ENCODE data around the gene KIF6.

The KIF6 gene

DNA sequence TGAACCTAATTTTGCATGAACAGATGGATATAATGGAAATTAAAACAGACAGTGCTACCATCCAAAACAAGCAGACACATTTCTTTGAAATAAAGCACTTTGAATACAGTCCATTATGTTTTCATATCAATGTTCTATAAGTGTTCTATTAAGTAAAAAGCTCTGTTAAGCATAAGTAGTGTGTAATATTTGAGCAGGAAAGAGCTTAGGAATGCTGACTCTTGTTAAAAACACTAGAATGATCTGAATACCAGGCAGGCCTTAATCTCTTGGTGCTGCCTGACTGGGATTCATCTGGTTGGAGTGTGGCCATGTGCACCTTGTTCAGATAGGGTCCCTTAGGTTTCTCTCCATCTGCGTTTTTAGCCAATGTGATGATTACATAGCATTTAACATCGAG, 130.9 kb downstream of the KIF6 start:
- H3K27me3 ChIP-seq (ENCODE audit: insufficient read depth, low read length) = no peaks in the 10 kb centered on the region
- no peak overlapping the region for H2AFZ ChIP-seq (ENCODE audit: low read length, unreplicated experiment)
- no peak overlapping the region for H3K4me3 ChIP-seq (ENCODE audit: low read depth, low read length)
- no peak overlapping the region for H3K27ac ChIP-seq (ENCODE audit: low read depth, low read length)
- no peaks in the 10 kb centered on the region for H3K4me1 ChIP-seq (ENCODE audit: control insufficient read depth, insufficient read depth, low read length, unreplicated experiment)
- H3K79me2 ChIP-seq (ENCODE audit: control insufficient read depth, insufficient read depth, low read length, unreplicated experiment) = no peaks in the 10 kb centered on the region
- H3K36me3 ChIP-seq (ENCODE audit: insufficient read depth, low read length) = no peaks in the 10 kb centered on the region

DNA sequence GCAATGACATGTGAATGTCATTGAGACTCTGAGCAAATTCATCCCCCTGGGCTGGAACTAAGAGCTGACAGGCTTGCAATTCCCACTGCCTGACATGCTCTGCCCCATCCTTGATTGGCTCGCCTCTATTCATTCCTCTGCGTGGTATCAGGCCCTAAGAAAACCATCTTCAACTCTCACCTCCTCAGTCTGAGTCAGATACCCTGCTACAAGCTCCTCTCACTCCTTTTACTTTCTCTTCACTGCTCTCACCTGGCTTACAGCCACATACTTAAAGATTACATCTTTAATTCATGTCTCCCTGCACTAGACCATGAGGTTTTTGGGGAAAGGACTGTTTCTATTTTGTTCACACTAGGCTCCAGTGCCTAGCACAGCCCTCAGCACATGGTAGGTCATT, 131.6 kb downstream of the KIF6 start:
- H3K79me2 ChIP-seq (ENCODE audit: control insufficient read depth, insufficient read depth, low read length, unreplicated experiment) = no peaks in the 10 kb centered on the region
- no peak overlapping the region for H3K4me3 ChIP-seq (ENCODE audit: low read depth, low read length)

GRCh38 chr6:39590871-39591393, 134.3 kb downstream of the KIF6 start:
- no peak overlapping the region for H2AFZ ChIP-seq (ENCODE audit: low read length, unreplicated experiment)
- no peaks in the 10 kb centered on the region for H3K4me1 ChIP-seq (ENCODE audit: control insufficient read depth, insufficient read depth, low read length, unreplicated experiment)

More for the DNA sequence above, 131.6 kb downstream of the KIF6 start:
- Histone ChIP-seq H3K4me1 (ENCODE audit: control insufficient read depth, insufficient read depth, low read length, unreplicated experiment) (no peaks in the 10 kb centered on the region), H3K36me3 (ENCODE audit: insufficient read depth, low read length) (no peaks in the 10 kb centered on the region), H2AFZ (ENCODE audit: low read length, unreplicated experiment) (no peak overlapping the region), H3K27me3 (ENCODE audit: insufficient read depth, low read length) (no peaks in the 10 kb centered on the region), H3K27ac (ENCODE audit: low read depth, low read length) (no peak overlapping the region)

GRCh38 chr6:39587080-39587479, 138.1 kb downstream of the KIF6 start:
- Histone ChIP-seq H2AFZ (ENCODE audit: low read length, unreplicated experiment) (no peak overlapping the region), H3K27ac (ENCODE audit: low read depth, low read length) (no peak overlapping the region), H3K4me3 (ENCODE audit: low read depth, low read length) (no peak overlapping the region), H3K4me1 (ENCODE audit: control insufficient read depth, insufficient read depth, low read length, unreplicated experiment) (no peaks in the 10 kb centered on the region), H3K36me3 (ENCODE audit: insufficient read depth, low read length) (no peaks in the 10 kb centered on the region), H3K79me2 (ENCODE audit: control insufficient read depth, insufficient read depth, low read length, unreplicated experiment) (no peaks in the 10 kb centered on the region), H3K27me3 (ENCODE audit: insufficient read depth, low read length) (no peaks in the 10 kb centered on the region)

More at GRCh38 chr6:39590871-39591393, 134.3 kb downstream of the KIF6 start:
- Histone ChIP-seq H3K27me3 (ENCODE audit: insufficient read depth, low read length) (no peaks in the 10 kb centered on the region), H3K27ac (ENCODE audit: low read depth, low read length) (no peak overlapping the region), H3K4me3 (ENCODE audit: low read depth, low read length) (no peak overlapping the region), H3K79me2 (ENCODE audit: control insufficient read depth, insufficient read depth, low read length, unreplicated experiment) (no peaks in the 10 kb centered on the region), H3K36me3 (ENCODE audit: insufficient read depth, low read length) (no peaks in the 10 kb centered on the region)

GRCh38 chr6:39585641-39586040, 139.6 kb downstream of the KIF6 start:
- no peaks in the 10 kb centered on the region for H3K27me3 ChIP-seq (ENCODE audit: insufficient read depth, low read length)
- H3K4me1 ChIP-seq (ENCODE audit: control insufficient read depth, insufficient read depth, low read length, unreplicated experiment) = no peaks in the 10 kb centered on the region
- H3K4me3 ChIP-seq (ENCODE audit: low read depth, low read length) = no peak overlapping the region

GRCh38 chr6:39577446-39578165, 147.6 kb downstream of the KIF6 start:
- no peak overlapping the region for H2AFZ ChIP-seq (ENCODE audit: low read length, unreplicated experiment)
- H3K27ac ChIP-seq (ENCODE audit: low read depth, low read length) = no peak overlapping the region
- no peaks in the 10 kb centered on the region for H3K36me3 ChIP-seq (ENCODE audit: insufficient read depth, low read length)
- no peaks in the 10 kb centered on the region for H3K27me3 ChIP-seq (ENCODE audit: insufficient read depth, low read length)
- H3K79me2 ChIP-seq (ENCODE audit: control insufficient read depth, insufficient read depth, low read length, unreplicated experiment) = no peaks in the 10 kb centered on the region
- no peak overlapping the region for H3K4me3 ChIP-seq (ENCODE audit: low read depth, low read length)
- no peaks in the 10 kb centered on the region for H3K4me1 ChIP-seq (ENCODE audit: control insufficient read depth, insufficient read depth, low read length, unreplicated experiment)

More at GRCh38 chr6:39585641-39586040, 139.6 kb downstream of the KIF6 start:
- Histone ChIP-seq H3K79me2 (ENCODE audit: control insufficient read depth, insufficient read depth, low read length, unreplicated experiment) (no peaks in the 10 kb centered on the region), H2AFZ (ENCODE audit: low read length, unreplicated experiment) (no peak overlapping the region), H3K36me3 (ENCODE audit: insufficient read depth, low read length) (no peaks in the 10 kb centered on the region), H3K27ac (ENCODE audit: low read depth, low read length) (no peak overlapping the region)

GRCh38 chr6:39576556-39577303, 148.5 kb downstream of the KIF6 start:
- H3K27ac ChIP-seq (ENCODE audit: low read depth, low read length) = no peak overlapping the region

DNA sequence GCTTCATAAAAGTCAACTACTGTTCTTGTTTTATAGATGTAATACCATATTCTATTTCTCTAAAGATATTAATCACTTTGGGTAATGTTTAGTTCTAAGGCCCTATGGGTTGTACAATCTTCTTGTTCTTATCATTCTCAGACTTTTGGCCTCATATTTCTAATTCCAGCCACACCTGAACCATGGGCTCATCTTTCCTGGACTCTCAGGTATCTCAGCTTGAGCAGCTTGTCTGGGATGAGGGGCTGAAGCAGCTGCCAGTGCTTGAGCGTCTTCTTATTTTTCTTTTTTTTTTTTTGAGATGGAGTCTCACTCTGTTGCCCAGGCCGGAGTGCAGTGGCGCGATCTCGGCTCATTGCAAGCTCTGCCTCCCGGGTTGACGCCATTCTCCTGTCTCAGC, 150.2 kb downstream of the KIF6 start:
- Histone ChIP-seq H3K27ac (ENCODE audit: low read depth, low read length) (no peak overlapping the region), H3K27me3 (ENCODE audit: insufficient read depth, low read length) (no peaks in the 10 kb centered on the region), H2AFZ (ENCODE audit: low read length, unreplicated experiment) (no peak overlapping the region), H3K36me3 (ENCODE audit: insufficient read depth, low read length) (no peaks in the 10 kb centered on the region), H3K4me1 (ENCODE audit: control insufficient read depth, insufficient read depth, low read length, unreplicated experiment) (no peaks in the 10 kb centered on the region), H3K79me2 (ENCODE audit: control insufficient read depth, insufficient read depth, low read length, unreplicated experiment) (no peaks in the 10 kb centered on the region), H3K4me3 (ENCODE audit: low read depth, low read length) (no peak overlapping the region)

More at GRCh38 chr6:39576556-39577303, 148.5 kb downstream of the KIF6 start:
- no peaks in the 10 kb centered on the region for H3K4me1 ChIP-seq (ENCODE audit: control insufficient read depth, insufficient read depth, low read length, unreplicated experiment)
- H3K79me2 ChIP-seq (ENCODE audit: control insufficient read depth, insufficient read depth, low read length, unreplicated experiment) = no peaks in the 10 kb centered on the region
- no peaks in the 10 kb centered on the region for H3K27me3 ChIP-seq (ENCODE audit: insufficient read depth, low read length)
- no peak overlapping the region for H2AFZ ChIP-seq (ENCODE audit: low read length, unreplicated experiment)
- no peak overlapping the region for H3K4me3 ChIP-seq (ENCODE audit: low read depth, low read length)
- no peaks in the 10 kb centered on the region for H3K36me3 ChIP-seq (ENCODE audit: insufficient read depth, low read length)

DNA sequence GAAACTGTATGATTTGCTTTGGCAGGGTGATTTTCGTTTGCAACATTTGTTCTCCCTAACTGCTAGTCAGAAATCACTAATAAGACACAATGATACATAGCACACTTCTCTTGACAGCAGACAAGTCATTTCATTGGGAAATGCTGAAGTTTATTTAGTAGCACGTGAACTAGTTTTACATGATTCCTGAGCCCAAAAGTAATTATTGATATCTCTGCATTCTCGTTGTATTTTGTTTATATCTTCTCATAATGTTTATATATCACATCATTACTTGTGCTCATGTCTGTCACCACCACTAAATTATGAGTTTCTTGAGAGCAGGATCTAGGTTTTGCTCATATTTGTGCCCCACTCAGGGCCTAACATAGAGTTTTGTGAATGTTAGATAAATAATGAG, 151.7 kb downstream of the KIF6 start:
- no peak overlapping the region for H3K4me3 ChIP-seq (ENCODE audit: low read depth, low read length)

DNA sequence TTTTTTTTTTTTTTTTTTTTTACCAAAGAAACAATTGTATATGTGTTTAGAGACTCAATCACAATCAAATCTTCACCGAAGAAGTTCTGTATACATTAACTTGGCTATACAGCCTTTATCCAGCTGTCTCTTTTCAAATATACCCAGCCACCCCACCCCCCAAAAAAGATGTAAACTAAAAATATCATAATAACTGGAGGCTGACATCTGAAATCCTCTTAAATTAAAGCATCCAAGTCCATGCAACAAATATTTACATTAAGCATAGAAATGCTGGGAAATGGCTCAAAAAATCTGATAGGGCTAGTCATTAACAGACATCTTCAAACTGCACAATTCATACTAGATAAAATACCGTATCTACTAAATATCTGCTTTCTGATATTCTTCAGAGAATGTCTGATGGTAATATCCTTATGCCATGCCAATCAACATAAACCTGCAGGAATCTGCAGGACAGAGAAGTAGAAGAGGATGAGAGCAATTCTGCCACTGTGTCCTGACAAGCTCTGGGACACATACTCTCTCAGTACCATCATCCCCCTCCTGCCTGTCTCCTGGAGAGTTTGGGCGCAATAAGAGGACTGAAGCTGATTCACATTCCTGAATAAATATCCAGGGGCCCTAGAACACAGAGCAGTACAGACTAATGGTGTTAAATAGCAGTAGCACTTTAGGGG, 152.4 kb downstream of the KIF6 start:
- no peak overlapping the region for H3K27ac ChIP-seq (ENCODE audit: low read depth, low read length)

More for the DNA sequence above, 151.7 kb downstream of the KIF6 start:
- Histone ChIP-seq H3K27me3 (ENCODE audit: insufficient read depth, low read length) (no peaks in the 10 kb centered on the region), H3K27ac (ENCODE audit: low read depth, low read length) (no peak overlapping the region), H3K79me2 (ENCODE audit: control insufficient read depth, insufficient read depth, low read length, unreplicated experiment) (no peaks in the 10 kb centered on the region), H3K4me1 (ENCODE audit: control insufficient read depth, insufficient read depth, low read length, unreplicated experiment) (no peaks in the 10 kb centered on the region), H3K36me3 (ENCODE audit: insufficient read depth, low read length) (no peaks in the 10 kb centered on the region), H2AFZ (ENCODE audit: low read length, unreplicated experiment) (no peak overlapping the region)

More for the DNA sequence above, 152.4 kb downstream of the KIF6 start:
- no peaks in the 10 kb centered on the region for H3K36me3 ChIP-seq (ENCODE audit: insufficient read depth, low read length)
- no peak overlapping the region for H2AFZ ChIP-seq (ENCODE audit: low read length, unreplicated experiment)
- no peak overlapping the region for H3K4me3 ChIP-seq (ENCODE audit: low read depth, low read length)
- no peaks in the 10 kb centered on the region for H3K27me3 ChIP-seq (ENCODE audit: insufficient read depth, low read length)
- H3K4me1 ChIP-seq (ENCODE audit: control insufficient read depth, insufficient read depth, low read length, unreplicated experiment) = no peaks in the 10 kb centered on the region
- no peaks in the 10 kb centered on the region for H3K79me2 ChIP-seq (ENCODE audit: control insufficient read depth, insufficient read depth, low read length, unreplicated experiment)
